SU-DHL-6 (cell line): ENCODE measurements around the gene SLC8A3.

Experiments
- H2AFZ ChIP-seq: fragments of 200-600 bp; sonication (generic); 2 replicates; pipeline ENCODE4 v1.6.1; 2014; ENCODE audit warnings: low read depth, mild to moderate bottlenecking, moderate library complexity, mixed read lengths, antibody characterized with exemption, low read length; ENCODE audit not compliant: severe bottlenecking
- H3F3A ChIP-seq: fragments of 200-600 bp; shearing (Covaris generic); 2 replicates; pipeline ENCODE4 v1.6.0; 2016; ENCODE audit warnings: antibody characterized with exemption, mild to moderate bottlenecking; ENCODE audit not compliant: insufficient read depth
- H3K27ac ChIP-seq: fragments of 200-600 bp; sonication (generic); 2 replicates; pipeline ENCODE4 v1.5.1; 2016; ENCODE audit warnings: low read depth, mild to moderate bottlenecking, low read length, moderate library complexity, mixed read lengths
- H3K27me3 ChIP-seq: fragments of 200-600 bp; sonication (generic), shearing (Covaris generic); 2 replicates; pipeline ENCODE4 v1.6.0; 2014; ENCODE audit warnings: mild to moderate bottlenecking, low read length
- H3K36me3 ChIP-seq: fragments of 200-600 bp; sonication (generic); 2 replicates; pipeline ENCODE4 v1.6.1; 2014; ENCODE audit warnings: mild to moderate bottlenecking, low read length, mixed read lengths
- H3K4me2 ChIP-seq: fragments of 300-600, 200-600 bp; shearing (Covaris generic), sonication (generic); 2 replicates; pipeline ENCODE4 v1.6.0; 2014; ENCODE audit warnings: low read length, low read depth, mild to moderate bottlenecking; ENCODE audit not compliant: poor library complexity, severe bottlenecking
- H3K4me3 ChIP-seq: fragments of 200-600 bp; sonication (generic); 2 replicates; pipeline ENCODE4 v1.5.1; 2014; ENCODE audit warnings: antibody characterized with exemption, low read length, mild to moderate bottlenecking, mixed read lengths; ENCODE audit not compliant: insufficient read depth, poor library complexity, severe bottlenecking
- H3K79me2 ChIP-seq: fragments of 200-600 bp; sonication (generic); 2 replicates; pipeline ENCODE4 v1.6.1; 2014; ENCODE audit warnings: mild to moderate bottlenecking, low read length, moderate library complexity; ENCODE audit not compliant: insufficient read depth
- H3K9ac ChIP-seq: fragments of 200-600 bp; sonication (generic); 2 replicates; pipeline ENCODE4 v1.7.0; 2014; ENCODE audit warnings: mild to moderate bottlenecking, low read length
- H3K9me2 ChIP-seq: fragments of 200-600 bp; sonication (generic); replicated peaks from 2 replicates; pipeline ENCODE4 v1.6.1; 2014; ENCODE audit warnings: low read length; ENCODE audit not compliant: insufficient read depth
- H3K9me3 ChIP-seq: fragments of 200-600 bp; sonication (generic); 2 replicates; pipeline ENCODE4 v1.6.1; 2014; ENCODE audit warnings: low read length, mixed read lengths; ENCODE audit not compliant: insufficient read depth
- H4K20me1 ChIP-seq: fragments of 200-600 bp; sonication (generic); 2 replicates; pipeline ENCODE4 v1.6.1; 2014; ENCODE audit warnings: low read depth, mild to moderate bottlenecking, antibody characterized with exemption, low read length, moderate library complexity, mixed read lengths
- CTCF ChIP-seq: fragments of 200-600 bp; sonication (generic); IDR thresholded peaks from one replicate; pipeline ENCODE4 v1.5.1; 2017; ENCODE audit warnings: antibody characterized with exemption, mild to moderate bottlenecking, low read length, moderate library complexity; ENCODE audit not compliant: insufficient read depth, poor library complexity, severe bottlenecking
- EZH2phosphoT487 ChIP-seq: fragments of 200-600 bp; sonication (generic), shearing (Covaris generic); conservative IDR thresholded peaks from 2 replicates; pipeline ENCODE4 v1.6.1; 2018; ENCODE audit warnings: mild to moderate bottlenecking, antibody characterized with exemption, low read length, moderate library complexity, mixed read lengths

SLC8A3 gene

GRCh38 chr14:70087380-70087697 is 101.4 kb downstream of the SLC8A3 start:
- Histone ChIP-seq H4K20me1 (no peaks in the 10 kb centered on the region), H3K4me2 (no peak overlapping the region), H3F3A (no peaks in the 10 kb centered on the region), H3K36me3 (no peaks in the 10 kb centered on the region), H3K4me3 (no peak overlapping the region), H3K27ac (no peak overlapping the region), H3K9me3 (no peaks in the 10 kb centered on the region), H3K9ac (no peak overlapping the region), H3K27me3 (no peaks in the 10 kb centered on the region), H2AFZ (no peak overlapping the region), H3K9me2 (no peaks in the 10 kb centered on the region), H3K79me2 (no peaks in the 10 kb centered on the region)
- TF ChIP-seq CTCF (no peak), EZH2phosphoT487 (no peak)

GRCh38 chr14:70086685-70087379 is 101.9 kb downstream of the SLC8A3 start:
- Histone ChIP-seq H3K9me2 (no peaks in the 10 kb centered on the region), H3K9me3 (no peaks in the 10 kb centered on the region), H3F3A (no peaks in the 10 kb centered on the region), H3K9ac (no peak overlapping the region), H3K36me3 (no peaks in the 10 kb centered on the region), H3K4me2 (no peak overlapping the region), H3K79me2 (no peaks in the 10 kb centered on the region), H3K27ac (no peak overlapping the region), H2AFZ (no peak overlapping the region), H3K4me3 (no peak overlapping the region), H4K20me1 (no peaks in the 10 kb centered on the region), H3K27me3 (no peaks in the 10 kb centered on the region)
- TF ChIP-seq CTCF (no peak), EZH2phosphoT487 (no peak)

- Histone ChIP-seq H3K9me3 (no peaks in the 10 kb centered on the region), H3K4me2 (no peak overlapping the region), H4K20me1 (no peaks in the 10 kb centered on the region), H3K79me2 (no peaks in the 10 kb centered on the region), H3F3A (no peaks in the 10 kb centered on the region), H2AFZ (no peak overlapping the region), H3K9me2 (no peaks in the 10 kb centered on the region), H3K4me3 (no peak overlapping the region), H3K27me3 (no peaks in the 10 kb centered on the region), H3K9ac (no peak overlapping the region), H3K27ac (no peak overlapping the region), H3K36me3 (no peaks in the 10 kb centered on the region)
- TF ChIP-seq EZH2phosphoT487 (no peak), CTCF (no peak)
These were observed 104.5 kb downstream of the SLC8A3 start for GRCh38 chr14:70084226-70084625.
